Vagina (tissue), 2 donors: Measurements from ENCODE around the gene MGP.

Experiments used
- POLR2A ChIP-seq, 2 donors: fragments of 450-650 bp; IDR thresholded peaks; one replicate each; pipeline ENCODE4 v1.6.1; 2017; ENCODE audit warnings: antibody characterized with exemption in 2 of 2, mild to moderate bottlenecking in 2 of 2, moderate library complexity in 2 of 2
- POLR2AphosphoS5 ChIP-seq, 2 donors: sonication (generic); formaldehyde crosslinking; IDR thresholded peaks; one replicate each; pipeline ENCODE4 v1.9.0; 2017; ENCODE audit warnings: antibody characterized with exemption in 2 of 2, mild to moderate bottlenecking in 2 of 2, low read depth in 1 of 2; ENCODE audit not compliant: insufficient read depth in 1 of 2
- TF ChIP-seq, protein P1 (sequence below), 3 experiments: fragments of 450-650 bp in 2 of 3; fragments of 200-600 bp in 1 of 3; sonication (generic) in 1 of 3; IDR thresholded peaks; one replicate each; pipeline ENCODE4 v1.5.1; 2017 to 2019; ENCODE audit warnings: antibody characterized with exemption in 3 of 3, mild to moderate bottlenecking in 2 of 3, moderate library complexity in 2 of 3

DNA sequence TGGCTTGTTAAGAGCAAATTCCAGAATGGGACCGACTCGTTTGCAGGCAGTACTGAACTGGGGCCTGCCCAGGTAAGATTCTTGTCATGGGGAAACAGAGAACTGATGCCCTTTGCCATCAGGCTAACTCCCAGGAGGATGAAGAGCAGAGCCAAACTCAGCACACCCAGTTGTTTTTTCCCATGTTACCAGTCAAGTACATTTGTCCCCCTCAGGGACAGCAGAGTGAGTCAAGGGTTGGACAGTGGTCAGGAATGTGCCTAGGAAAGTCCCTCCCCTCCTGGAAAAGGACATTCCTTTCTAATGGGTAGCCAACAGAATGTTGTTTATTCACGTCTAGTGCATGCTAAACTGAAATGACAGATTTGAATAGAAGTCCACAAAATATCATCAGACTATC, 43.9 kb downstream of the MGP start:
- TF ChIP-seq, protein P1, sequence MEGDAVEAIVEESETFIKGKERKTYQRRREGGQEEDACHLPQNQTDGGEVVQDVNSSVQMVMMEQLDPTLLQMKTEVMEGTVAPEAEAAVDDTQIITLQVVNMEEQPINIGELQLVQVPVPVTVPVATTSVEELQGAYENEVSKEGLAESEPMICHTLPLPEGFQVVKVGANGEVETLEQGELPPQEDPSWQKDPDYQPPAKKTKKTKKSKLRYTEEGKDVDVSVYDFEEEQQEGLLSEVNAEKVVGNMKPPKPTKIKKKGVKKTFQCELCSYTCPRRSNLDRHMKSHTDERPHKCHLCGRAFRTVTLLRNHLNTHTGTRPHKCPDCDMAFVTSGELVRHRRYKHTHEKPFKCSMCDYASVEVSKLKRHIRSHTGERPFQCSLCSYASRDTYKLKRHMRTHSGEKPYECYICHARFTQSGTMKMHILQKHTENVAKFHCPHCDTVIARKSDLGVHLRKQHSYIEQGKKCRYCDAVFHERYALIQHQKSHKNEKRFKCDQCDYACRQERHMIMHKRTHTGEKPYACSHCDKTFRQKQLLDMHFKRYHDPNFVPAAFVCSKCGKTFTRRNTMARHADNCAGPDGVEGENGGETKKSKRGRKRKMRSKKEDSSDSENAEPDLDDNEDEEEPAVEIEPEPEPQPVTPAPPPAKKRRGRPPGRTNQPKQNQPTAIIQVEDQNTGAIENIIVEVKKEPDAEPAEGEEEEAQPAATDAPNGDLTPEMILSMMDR (IDR thresholded peaks at IDR 0.05): no peak
- TF ChIP-seq POLR2AphosphoS5 (IDR thresholded peaks at IDR 0.05; ENCODE audit: insufficient read depth in 1 of 2, low read depth in 1 of 2) (peak in 1 of 2 donors; percentile 76), POLR2A (IDR thresholded peaks at IDR 0.05) (no peak)
